ENCODE results near the gene CALD1.

CALD1 gene

GRCh38 chr7:134829380-134829986 is 50.0 kb downstream of the CALD1 start:
- no peak for DNase-seq

DNA sequence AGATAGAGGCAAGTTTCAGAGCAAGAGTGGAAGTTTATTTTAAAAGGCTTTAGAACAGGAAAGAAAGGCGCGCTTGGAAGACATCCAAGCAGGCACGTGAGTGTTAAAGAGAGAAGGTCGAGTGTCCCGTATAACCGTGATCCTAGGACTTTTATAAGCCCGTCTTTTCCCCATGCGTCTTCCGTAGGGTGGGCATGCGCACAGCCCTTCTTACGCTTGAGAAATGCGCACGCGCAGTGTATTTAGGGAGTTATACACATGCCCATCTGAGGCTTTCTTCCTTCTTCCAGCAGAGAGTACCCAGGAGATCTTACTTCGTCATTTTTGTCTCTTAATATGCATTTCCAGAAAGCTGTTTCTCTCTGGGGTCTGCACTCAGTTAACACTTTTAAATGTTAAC is 52.4 kb downstream of the CALD1 start:
- DNase-seq: no peak

GRCh38 chr7:134832367-134832766 is 52.9 kb downstream of the CALD1 start:
- no peak for DNase-seq

DNA sequence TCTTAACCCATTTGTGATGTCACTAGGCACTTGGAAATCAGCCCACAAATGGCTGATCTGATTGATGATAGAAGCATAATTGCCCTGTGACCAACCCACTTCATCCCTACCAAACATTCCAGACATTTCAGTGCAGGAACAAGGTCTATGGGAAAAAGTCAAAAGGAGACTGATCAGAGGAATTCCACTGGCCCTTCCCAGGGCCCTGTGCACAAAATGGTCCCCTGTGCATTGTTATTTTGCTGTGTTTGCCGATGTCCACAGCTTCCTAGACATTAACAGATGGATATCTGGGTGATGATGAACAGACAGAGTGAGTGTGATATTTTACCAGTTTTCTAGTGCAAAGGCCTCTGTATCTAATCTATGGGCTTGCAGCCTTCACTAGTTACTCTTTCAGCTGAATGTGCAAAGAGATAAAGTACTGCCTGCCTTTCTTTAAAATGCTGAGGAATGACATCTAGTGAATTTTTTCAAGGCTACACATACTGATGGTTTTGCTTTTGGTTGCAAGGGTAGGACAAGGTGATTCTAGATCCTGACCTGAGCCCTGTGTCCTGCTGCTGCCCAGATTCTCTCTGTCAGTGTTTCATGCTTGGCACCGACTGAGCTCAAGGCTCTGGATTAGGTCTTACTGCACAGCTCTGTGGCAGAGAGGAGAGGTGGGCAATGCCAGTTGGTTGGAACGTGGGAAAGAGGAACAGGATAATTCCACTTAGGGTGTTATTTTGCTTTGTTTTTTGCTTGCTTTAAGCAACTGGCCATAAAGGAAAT is 55.4 kb downstream of the CALD1 start:
- no peak for DNase-seq

- DNase-seq: no peak
Measured at GRCh38 chr7:134835463-134835823, 56.0 kb downstream of the CALD1 start.

GRCh38 chr7:134836447-134836846 is 57.0 kb downstream of the CALD1 start:
- DNase-seq: no peak

DNA sequence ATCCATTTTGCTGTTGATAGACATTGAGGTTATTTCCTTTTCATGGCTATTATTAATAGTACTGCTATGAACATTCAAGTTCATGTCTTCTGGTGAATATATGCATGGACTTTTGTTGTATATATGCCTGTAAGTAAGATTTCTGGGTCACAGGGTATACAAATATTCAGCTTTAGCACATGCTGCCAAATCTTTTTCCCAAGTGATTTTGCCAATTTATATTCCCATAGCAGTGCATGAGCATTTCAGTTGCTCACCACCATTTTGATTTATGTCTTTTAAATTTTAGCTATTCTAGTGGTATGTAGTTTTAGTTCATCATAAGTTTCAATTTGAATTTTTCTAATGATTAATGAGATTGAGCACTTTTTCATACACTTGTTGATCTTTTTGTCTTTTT is 59.9 kb downstream of the CALD1 start:
- DNase-seq: no peak

- DNase-seq: no peak
Measured at GRCh38 chr7:134842062-134842461, 62.6 kb downstream of the CALD1 start.

DNA sequence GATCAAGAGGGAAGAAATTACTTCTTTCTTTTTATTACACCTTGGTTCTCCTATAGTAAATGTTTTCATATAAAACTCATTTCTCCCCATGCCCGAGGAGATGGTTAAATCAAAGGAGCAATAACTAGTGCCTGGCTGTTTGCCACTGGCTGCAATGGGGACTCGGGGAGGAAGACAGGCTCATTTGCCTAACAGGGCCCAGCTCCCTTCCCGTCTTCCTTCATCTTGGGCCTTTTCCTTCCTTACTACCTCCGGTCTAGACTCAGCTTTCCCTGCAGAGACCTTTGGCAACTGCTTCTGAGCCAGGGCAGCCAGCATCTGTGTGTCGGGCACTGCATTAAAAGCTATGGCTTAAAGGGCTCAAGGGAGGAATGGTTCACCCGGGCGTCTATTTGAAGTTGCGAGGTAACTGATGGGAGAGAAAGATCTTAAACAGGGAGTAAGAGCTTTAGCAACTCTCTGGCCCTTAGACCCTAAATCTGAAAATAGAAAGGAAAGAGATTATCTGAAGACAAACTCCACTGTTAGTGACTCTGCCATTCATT is 63.5 kb downstream of the CALD1 start:
- DNase-seq: no peak

- no peak for DNase-seq
Measured at GRCh38 chr7:134844200-134844599, 64.8 kb downstream of the CALD1 start.

GRCh38 chr7:134845461-134845860 is 66.0 kb downstream of the CALD1 start:
- DNase-seq: no peak

DNA sequence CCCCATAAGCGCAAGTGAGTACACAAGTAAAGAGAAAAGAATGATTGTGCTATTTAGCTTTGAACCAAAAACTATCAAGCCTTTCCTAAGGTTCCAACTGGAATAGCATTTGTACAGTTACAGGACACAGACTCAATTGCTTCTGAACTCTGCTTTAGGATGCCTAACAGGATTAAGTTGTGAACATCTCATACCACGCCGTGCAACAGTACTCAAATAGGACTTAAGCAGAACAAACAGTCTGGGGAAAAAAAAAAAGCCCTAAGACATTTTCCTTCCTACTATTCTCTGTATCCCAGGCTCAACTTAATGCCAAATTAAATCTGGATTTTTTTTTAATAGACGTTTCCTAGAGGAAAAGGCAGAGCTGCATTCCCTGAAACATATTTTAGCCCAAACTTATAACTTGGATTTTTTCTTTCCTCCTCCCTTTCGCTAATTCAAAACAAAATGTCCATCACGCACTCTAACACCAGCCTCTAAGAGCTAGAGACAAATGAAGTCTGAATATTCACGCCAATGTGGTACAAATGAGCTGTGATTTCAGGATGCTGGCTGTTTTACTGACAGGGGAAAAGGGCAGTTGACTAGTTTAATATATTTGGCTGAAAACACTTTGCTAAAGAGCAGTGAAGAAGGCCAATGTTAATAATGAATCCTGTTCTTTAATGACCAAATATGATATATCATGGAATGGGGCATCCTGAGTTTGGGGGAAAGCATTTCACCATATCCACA is 68.6 kb downstream of the CALD1 start:
- DNase-seq: no peak

DNA sequence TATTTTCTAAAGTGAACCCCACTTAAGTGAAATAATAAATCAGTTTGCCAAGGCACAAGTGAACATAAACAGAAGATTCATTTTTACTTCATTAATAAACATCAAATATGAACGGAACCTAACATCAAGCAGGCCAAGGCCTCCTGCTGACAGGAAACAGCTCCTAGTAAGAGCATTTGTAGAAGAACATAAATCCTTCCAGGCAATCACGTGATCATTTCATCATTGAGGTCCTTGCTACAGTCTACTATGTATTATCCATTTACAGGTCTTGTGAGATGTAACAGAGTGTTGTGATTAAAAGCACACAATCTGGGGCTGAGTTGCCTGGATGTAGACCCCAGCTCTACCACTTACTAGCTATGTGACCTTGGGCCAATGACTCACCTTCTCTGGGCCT is 70.6 kb downstream of the CALD1 start:
- DNase-seq: no peak

GRCh38 chr7:134851141-134851540 is 71.7 kb downstream of the CALD1 start:
- no peak for DNase-seq

DNA sequence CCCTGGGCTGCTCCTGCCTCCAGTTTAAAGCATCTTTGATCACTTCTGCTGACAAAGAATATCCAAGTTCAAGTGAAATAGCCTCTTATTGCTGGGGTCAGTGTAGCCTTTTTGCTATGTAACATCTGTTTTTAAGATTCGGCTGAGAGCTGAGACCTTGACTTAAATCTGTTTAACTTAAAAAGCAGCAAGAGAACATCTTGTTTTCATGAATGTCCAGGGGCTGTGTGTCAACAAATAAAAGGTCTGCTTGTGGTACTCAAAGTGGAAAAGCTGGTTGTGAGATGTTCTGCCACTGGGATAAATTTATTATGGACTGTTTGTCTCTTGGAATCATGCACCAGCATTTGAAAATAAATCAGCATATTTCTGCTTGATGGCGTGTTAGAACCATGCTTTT is 73.2 kb downstream of the CALD1 start:
- DNase-seq: no peak

- DNase-seq: no peak
Measured at GRCh38 chr7:134854816-134855215, 75.4 kb downstream of the CALD1 start.

DNA sequence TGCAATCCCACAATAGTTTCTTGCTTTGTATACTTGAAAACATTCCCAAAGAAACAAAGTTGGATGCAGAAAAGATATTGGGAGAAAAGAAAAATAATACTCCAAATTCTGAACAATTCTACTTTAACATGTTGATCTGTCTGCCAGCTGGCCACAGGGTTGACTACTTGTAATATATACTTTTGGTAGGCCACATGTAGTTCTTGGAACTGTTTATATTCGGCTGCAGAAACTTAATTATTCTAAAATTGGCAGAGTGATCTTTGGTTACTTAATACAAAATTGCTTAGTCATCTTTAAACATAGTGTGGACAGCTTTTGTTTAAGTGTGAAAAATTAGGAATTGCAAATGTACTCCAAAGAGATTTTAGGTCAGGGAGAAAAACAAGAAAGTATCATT is 76.0 kb downstream of the CALD1 start:
- no peak for DNase-seq

DNA sequence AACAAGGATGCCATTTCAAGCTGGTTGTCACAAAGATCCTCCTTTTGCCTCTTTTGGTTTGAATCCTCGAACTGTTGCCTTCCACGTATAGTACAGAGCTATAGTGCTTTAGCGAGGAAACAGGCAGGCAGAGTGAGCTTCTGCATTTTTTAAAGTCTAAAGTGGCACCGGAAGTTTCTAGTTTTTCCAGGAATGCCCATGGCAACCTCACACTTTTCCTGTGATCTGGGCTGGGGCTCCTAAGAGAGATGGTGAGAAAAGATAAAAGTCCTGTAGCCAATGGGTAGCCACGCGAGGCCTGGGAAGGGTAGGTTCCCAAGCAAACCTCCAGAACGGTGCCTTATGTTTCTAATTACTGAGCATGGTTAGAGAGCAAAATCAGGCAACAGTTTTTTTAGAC is 76.7 kb downstream of the CALD1 start:
- DNase-seq: no peak

GRCh38 chr7:134856691-134857090 is 77.3 kb downstream of the CALD1 start:
- no peak for DNase-seq

DNA sequence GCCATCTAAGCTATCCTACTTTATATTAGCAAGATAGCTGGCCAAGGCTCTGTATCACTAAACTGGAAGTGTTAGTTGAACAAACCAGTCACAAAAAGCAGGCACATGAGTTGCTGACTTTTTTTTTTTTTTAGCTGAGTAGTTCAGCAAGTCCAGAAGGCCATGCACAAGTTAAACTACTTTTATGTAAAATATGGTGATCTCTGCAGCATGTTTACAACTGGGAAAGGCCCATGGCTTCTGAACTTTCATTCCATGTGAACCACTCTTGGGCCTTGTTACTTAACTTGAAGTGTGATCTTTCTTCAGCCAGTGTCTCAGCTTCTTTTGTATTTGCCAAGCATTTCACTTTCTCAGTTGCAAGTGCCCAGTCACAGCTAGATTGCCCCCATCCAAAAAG is 78.5 kb downstream of the CALD1 start:
- DNase-seq: no peak

DNA sequence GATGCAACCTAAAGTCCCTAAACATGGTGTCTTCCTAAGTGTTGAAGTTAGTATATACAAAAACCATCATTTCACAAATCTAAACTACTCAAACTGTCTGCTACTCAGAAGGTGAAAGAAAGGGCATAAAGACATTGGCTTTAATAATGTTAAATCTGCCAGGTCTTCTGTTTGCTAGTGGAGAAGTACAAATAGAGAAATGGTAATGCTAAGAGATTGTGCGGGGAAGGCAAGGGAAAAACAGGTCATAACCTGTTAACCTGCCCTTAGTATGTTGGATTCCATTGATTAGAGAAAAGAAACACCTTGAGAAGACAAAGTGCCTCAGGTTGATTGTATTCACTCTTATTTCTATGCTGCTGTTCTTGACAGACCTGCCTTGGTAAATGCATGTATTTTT is 80.3 kb downstream of the CALD1 start:
- DNase-seq: no peak

DNA sequence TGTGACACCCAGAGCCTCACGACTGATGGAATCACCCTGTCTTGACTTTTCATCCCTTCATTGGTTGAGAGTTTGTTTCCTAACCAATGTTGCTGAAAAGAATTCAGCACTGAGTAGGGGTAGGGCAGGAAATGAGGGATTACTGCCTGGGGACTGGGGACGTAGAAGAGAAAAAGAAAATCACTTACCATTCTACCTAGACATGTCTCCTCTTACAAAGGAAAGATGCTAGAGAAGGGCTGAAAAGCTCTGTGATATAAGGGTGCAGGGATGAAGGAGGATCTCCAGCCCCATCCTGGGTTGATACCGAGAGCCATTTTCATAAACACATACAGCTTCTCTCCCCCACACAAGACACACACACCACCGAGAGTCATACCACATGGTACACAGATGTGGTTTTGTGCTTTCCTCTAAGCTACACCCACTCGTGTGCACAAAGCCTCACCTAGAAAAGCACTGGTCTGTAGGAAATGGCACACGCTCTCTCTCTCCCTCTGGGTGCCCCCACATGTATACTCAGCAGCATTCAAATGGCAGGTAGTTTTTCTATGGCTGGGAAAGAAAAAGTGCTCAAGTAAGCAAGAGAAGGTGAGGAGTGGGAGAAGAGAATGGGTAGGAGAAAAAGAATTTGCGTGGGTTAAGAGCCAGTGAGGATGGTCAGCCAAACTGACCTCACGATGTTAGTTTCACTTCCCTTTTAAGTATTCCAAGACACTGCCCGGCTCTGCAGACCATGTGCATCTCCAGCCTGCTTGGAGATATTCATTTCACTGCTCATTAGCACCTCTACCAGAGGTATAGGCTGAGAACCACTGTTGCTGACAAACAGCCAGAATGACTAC is 85.8 kb downstream of the CALD1 start:
- peak; percentile 27 to 32 for DNase-seq

- no peak for DNase-seq
Measured at GRCh38 chr7:134866617-134867016, 87.2 kb downstream of the CALD1 start.

Data from activated T-cell treated with anti-CD3 and anti-CD28 coated beads, Interleukin-2, amount 50 U/mL, for 48 hours (primary cell).